Neuronal stem cell (in vitro differentiated cells): Measurements from ENCODE around the gene MDFI.
A peak's percentile ranks its signal among the peaks of the same experiment; 100 is the strongest.

Source experiments
- DNase-seq: peaks from one replicate; pipeline ENCODE4 v3.0.0-alpha.2; 2013; ENCODE audit warnings: low spot score
- H2AFZ ChIP-seq: one replicate; pipeline ENCODE4 v1.6.1; 2013; ENCODE audit warnings: mild to moderate bottlenecking, low read length, inconsistent platforms
- H2AK5ac ChIP-seq: 2 replicates; pipeline ENCODE4 v1.6.1; 2013; ENCODE audit warnings: low read depth, mild to moderate bottlenecking, inconsistent platforms, low read length, moderate library complexity, mixed read lengths
- H2BK120ac ChIP-seq: 2 replicates; pipeline ENCODE4 v1.6.1; 2013; ENCODE audit warnings: low read depth, mild to moderate bottlenecking, inconsistent platforms, low read length, moderate library complexity, mixed read lengths
- H2BK12ac ChIP-seq: one replicate; pipeline ENCODE4 v1.6.1; 2013; ENCODE audit warnings: low read length, inconsistent platforms
- H2BK15ac ChIP-seq: 2 replicates; pipeline ENCODE4 v1.6.1; 2013; ENCODE audit warnings: mild to moderate bottlenecking, low read length, inconsistent platforms, mixed read lengths
- H2BK5ac ChIP-seq: one replicate; pipeline ENCODE4 v1.6.1; 2013; ENCODE audit warnings: inconsistent platforms, mild to moderate bottlenecking, low read length, moderate library complexity
- H3K14ac ChIP-seq: one replicate; pipeline ENCODE4 v1.6.1; 2013; ENCODE audit warnings: low read length, inconsistent platforms
- H3K18ac ChIP-seq: 2 replicates; pipeline ENCODE4 v1.6.1; 2013; ENCODE audit warnings: low read length, inconsistent platforms
- H3K23ac ChIP-seq: 2 replicates; pipeline ENCODE4 v1.6.1; 2013; ENCODE audit warnings: low read depth, mild to moderate bottlenecking, mixed read lengths, low read length, inconsistent platforms; ENCODE audit not compliant: poor library complexity
- H3K27ac ChIP-seq: replicated peaks from 3 replicates; pipeline ENCODE4 v1.5.1; 2013; ENCODE audit warnings: low read length, inconsistent platforms
- H3K27me3 ChIP-seq, 3 experiments: 2 replicates each; pipeline ENCODE4 v1.6.1; 2013; ENCODE audit warnings: low read length in 3 of 3, mild to moderate bottlenecking in 2 of 3, inconsistent platforms in 1 of 3, low read depth in 1 of 3, mixed read lengths in 1 of 3, moderate library complexity in 1 of 3; ENCODE audit not compliant: control insufficient read depth in 3 of 3, insufficient read depth in 3 of 3
- H3K36me3 ChIP-seq, 2 donors: replicated peaks in 1 of 2; 2 replicates each; pipeline ENCODE4 v1.6.1; 2013; ENCODE audit warnings: low read length in 2 of 2; ENCODE audit not compliant: control insufficient read depth in 2 of 2, insufficient read depth in 2 of 2
- H3K4ac ChIP-seq: 2 replicates; pipeline ENCODE4 v1.6.1; 2013; ENCODE audit warnings: inconsistent platforms, mild to moderate bottlenecking, low read length, moderate library complexity
- H3K4me1 ChIP-seq, 2 donors: 1 replicate in 1 of 2; 2 replicates in 1 of 2; pipeline ENCODE4 v1.6.1; 2013; ENCODE audit warnings: low read length in 2 of 2, low read depth in 1 of 2; ENCODE audit not compliant: control insufficient read depth in 2 of 2, insufficient read depth in 1 of 2
- H3K4me2 ChIP-seq: one replicate; pipeline ENCODE4 v1.6.1; 2013; ENCODE audit warnings: mild to moderate bottlenecking, low read length, inconsistent platforms; ENCODE audit not compliant: insufficient read depth, poor library complexity, severe bottlenecking
- H3K4me3 ChIP-seq, 2 donors: 2 replicates each; pipeline ENCODE4 v1.5.1; 2013; ENCODE audit warnings: low read length in 2 of 2, mild to moderate bottlenecking in 2 of 2, inconsistent platforms in 1 of 2, moderate library complexity in 1 of 2
- H3K79me1 ChIP-seq: one replicate; pipeline ENCODE4 v1.6.1; 2013; ENCODE audit warnings: low read depth, mild to moderate bottlenecking, inconsistent platforms, low read length, moderate library complexity
- H3K9ac ChIP-seq: one replicate; pipeline ENCODE4 v1.6.1; 2013; ENCODE audit warnings: mild to moderate bottlenecking, low read depth, low read length, inconsistent platforms; ENCODE audit not compliant: poor library complexity
- H3K9me3 ChIP-seq, 2 donors: replicated peaks in 1 of 2; 2 replicates each; pipeline versions ENCODE3 to v1.6.1; 2013; ENCODE audit warnings: low read length in 2 of 2, mild to moderate bottlenecking in 2 of 2, inconsistent platforms in 1 of 2, low read depth in 1 of 2, mixed read lengths in 1 of 2, moderate library complexity in 1 of 2; ENCODE audit not compliant: control insufficient read depth in 2 of 2, insufficient read depth in 1 of 2
- H4K8ac ChIP-seq: one replicate; pipeline ENCODE4 v1.6.1; 2013; ENCODE audit warnings: low read depth, mild to moderate bottlenecking, inconsistent platforms, low read length, moderate library complexity
- H4K91ac ChIP-seq: one replicate; pipeline ENCODE4 v1.6.1; 2013; ENCODE audit warnings: low read length, low read depth, mild to moderate bottlenecking, inconsistent platforms; ENCODE audit not compliant: poor library complexity
- WGBS, 2 donors: extraction: QIAGEN DNeasy Blood & Tissue Kit; methylation state at CpG; one replicate each; pipeline ENCODE4 v1.1.7; 2013; ENCODE audit warnings: missing lambda C conversion rate in 2 of 2, mixed read lengths in 1 of 2; ENCODE audit not compliant: insufficient read length in 2 of 2, insufficient replicate concordance in 1 of 2; ENCODE audit errors: extremely low coverage in 2 of 2; 5-methylcytosine and 5-hydroxymethylcytosine counted together

Gene MDFI

DNA sequence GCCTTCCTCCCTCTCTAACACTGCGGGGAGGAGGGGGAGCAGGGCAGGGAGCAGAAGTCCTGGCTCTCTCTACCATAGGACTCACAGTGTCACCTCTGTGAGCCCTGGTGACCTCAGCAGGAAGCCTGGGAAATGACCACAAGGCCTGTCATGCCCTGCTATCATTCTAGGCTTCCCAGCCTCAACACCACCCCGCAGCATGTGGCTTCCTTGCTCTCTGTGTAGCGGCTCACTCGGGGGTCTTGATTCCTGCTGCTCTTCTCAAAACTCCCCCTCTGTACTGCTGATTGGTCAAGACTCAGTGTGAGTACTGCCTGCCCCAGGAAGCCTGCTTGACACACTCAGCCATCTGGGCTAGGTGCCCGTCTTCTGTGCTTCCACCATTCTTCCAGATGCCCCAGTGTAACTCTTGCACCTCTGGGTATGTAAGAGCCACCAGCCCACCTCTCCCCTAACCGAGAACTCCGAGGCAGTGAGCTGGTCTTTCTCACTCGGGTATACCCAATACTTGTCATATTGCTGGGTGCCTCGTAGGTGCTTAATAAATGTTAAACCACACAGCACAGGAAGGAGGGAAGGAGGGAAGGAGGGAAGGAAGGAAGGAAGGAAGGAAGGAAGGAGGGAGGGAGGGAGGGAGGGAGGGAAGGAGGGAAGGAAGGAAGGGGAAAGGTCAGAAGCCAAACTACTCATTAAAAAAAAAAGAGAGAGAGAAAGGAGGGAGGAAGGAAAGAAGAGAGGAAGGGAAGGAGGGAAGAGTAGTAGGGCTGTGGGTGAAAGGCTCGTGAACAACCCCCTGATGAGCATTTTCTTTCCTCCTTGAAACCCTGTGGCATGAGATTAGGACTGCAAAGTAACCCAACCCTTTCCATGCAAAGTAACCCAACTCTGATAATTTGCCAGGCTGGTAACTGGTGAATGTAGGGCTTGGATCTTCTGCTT, 5.0 kb downstream of the MDFI start:
- Histone ChIP-seq H3K23ac (no peak overlapping the region), H3K4me3 (no peak overlapping the region), H2BK15ac (no peak overlapping the region), H3K9ac (no peak overlapping the region), H3K4me1 (peaks cover 26 to 40% of the 10 kb centered on the region in 2 donors), H2AK5ac (no peak overlapping the region), H3K9me3 (no peaks in the 10 kb centered on the region), H3K4me2 (no peak overlapping the region), H3K79me1 (peaks cover 9% of the 10 kb centered on the region), H3K27me3 (peaks cover 0 to 3% (median 0%) of the 10 kb centered on the region in 3 experiments), H3K27ac (no peak overlapping the region), H2BK12ac (no peak overlapping the region), H3K14ac (no peak overlapping the region), H2AFZ (no peak overlapping the region), H4K91ac (no peak overlapping the region), H3K18ac (no peak overlapping the region), H2BK5ac (no peak overlapping the region), H3K4ac (no peak overlapping the region), H2BK120ac (no peak overlapping the region), H3K36me3 (peaks cover 18 to 65% of the 10 kb centered on the region in 2 donors), H4K8ac (no peak overlapping the region)
- no CpG with 5 or more reads among the region's 10 CpGs for WGBS, 2 donors
- no peak for DNase-seq

DNA sequence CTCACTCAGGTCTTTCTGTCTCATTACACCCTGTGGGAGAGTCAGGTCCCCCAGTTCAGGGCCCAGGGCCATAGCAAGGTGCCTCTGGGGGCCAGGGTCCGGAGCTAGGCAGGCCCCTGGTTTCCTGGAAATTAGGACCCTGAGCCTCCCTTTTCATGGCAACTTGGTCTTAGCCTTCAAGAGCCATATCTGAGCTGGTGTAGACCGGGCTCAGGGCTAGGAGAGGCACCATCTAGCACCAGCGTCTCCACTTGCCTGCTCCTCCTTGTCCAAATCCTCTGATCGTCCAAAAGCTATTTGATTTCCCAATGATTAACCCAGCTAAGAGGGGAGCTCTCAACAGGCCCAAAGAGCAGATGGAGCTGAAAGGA, 5.6 kb downstream of the MDFI start:
- no peak overlapping the region for H3K4ac ChIP-seq
- no peak overlapping the region for H4K8ac ChIP-seq
- H3K9ac ChIP-seq: no peak overlapping the region
- no peak overlapping the region for H3K14ac ChIP-seq
- H3K4me1 ChIP-seq: peaks cover 26 to 40% of the 10 kb centered on the region in 2 donors
- no peak overlapping the region for H4K91ac ChIP-seq
- peaks cover 9% of the 10 kb centered on the region for H3K79me1 ChIP-seq
- no peak overlapping the region for H2BK12ac ChIP-seq
- no peak overlapping the region for H2AK5ac ChIP-seq
- H3K18ac ChIP-seq: peak overlapping the region; percentile 69
- no peak overlapping the region for H2BK5ac ChIP-seq
- no peak overlapping the region for H3K4me2 ChIP-seq
- H3K23ac ChIP-seq: no peak overlapping the region
- peaks cover 0 to 3% (median 0%) of the 10 kb centered on the region in 3 experiments for H3K27me3 ChIP-seq
- H3K36me3 ChIP-seq: peaks cover 21 to 72% of the 10 kb centered on the region in 2 donors
- no peak for DNase-seq
- no peak overlapping the region for H2BK15ac ChIP-seq
- no peak overlapping the region for H2BK120ac ChIP-seq
- H3K4me3 ChIP-seq: no peak overlapping the region
- no peak overlapping the region for H3K27ac ChIP-seq
- no peaks in the 10 kb centered on the region for H3K9me3 ChIP-seq
- H2AFZ ChIP-seq: no peak overlapping the region
- no CpG with 5 or more reads among the region's 4 CpGs for WGBS, 2 donors

DNA sequence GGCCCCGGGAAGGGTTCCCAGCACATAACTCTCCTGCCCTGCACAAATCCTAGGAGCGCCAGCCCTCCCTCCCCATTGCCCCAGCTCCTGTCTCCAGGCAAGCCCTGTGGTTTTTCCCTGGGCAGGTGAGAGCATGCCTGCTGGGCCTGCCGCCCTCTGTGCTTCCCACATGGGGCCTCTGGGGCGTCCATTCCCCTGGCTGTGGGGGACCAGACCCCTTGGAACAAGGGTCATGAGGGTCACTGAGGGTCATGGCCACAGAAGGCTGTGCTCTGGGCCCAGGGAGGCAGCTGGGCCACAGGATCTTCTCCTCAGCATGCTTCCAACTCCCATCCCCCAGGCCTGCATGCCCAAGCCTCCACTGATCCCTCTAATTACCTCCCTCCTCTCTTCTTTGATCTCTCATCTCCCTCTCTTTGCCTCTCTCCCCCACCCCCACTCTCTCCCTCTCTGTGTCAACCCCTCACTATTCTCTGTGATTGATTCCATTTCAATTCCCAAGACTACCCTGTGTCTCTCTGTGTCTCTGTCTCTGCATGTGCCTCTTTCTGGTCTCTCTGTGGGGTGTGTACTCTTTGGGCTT, 6.1 kb downstream of the MDFI start:
- Histone ChIP-seq H2BK15ac (no peak overlapping the region), H2AFZ (no peak overlapping the region), H2AK5ac (peak overlapping the region; percentile 72), H3K4ac (no peak overlapping the region), H3K27me3 (peaks cover 0 to 3% (median 0%) of the 10 kb centered on the region in 3 experiments), H2BK12ac (no peak overlapping the region), H3K9ac (no peak overlapping the region), H3K36me3 (peaks cover 25 to 77% of the 10 kb centered on the region in 2 donors), H3K9me3 (no peaks in the 10 kb centered on the region), H3K4me1 (peaks cover 25 to 38% of the 10 kb centered on the region in 2 donors), H3K14ac (no peak overlapping the region), H2BK5ac (no peak overlapping the region), H4K91ac (no peak overlapping the region), H3K4me2 (peak overlapping the region; percentile 36), H3K27ac (no peak overlapping the region), H3K4me3 (no peak overlapping the region), H3K18ac (peak overlapping the region; percentile 69), H4K8ac (no peak overlapping the region), H3K23ac (no peak overlapping the region), H2BK120ac (no peak overlapping the region), H3K79me1 (peaks cover 7% of the 10 kb centered on the region)
- WGBS, 2 donors: no CpG with 5 or more reads among the region's 4 CpGs
- DNase-seq: no peak

DNA sequence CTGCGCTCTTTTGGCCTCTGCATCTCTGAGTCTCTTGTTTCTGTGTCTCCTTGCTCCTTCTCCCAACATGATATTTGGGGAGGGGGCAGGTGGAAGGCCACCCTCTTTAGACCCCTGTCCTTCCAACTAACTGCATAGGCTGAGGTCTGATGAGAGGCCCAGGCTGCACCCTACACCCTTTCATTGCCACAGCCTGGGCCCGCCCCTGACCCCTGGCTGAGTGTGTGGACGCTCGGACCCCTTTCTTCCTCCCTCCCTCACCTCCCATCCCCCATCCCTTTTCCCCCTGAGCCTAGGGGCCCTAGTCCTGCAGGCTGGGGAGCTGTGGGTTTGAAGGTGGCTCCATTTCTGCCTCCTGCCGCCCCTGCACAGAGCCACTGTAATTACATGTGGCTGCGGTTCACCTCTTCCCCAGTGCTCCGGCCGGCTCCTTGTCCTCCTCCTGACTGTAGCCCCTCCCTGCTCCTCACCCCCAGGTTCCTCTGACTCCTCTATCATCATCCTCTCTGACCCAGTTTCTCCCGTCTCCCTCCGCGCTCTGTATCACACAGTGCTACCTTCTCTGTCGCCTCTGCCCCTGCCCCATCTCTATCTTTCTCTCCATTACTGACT, 6.8 kb downstream of the MDFI start:
- H3K14ac ChIP-seq: no peak overlapping the region
- H3K23ac ChIP-seq: peak overlapping the region; percentile 63
- H4K8ac ChIP-seq: no peak overlapping the region
- peak overlapping the region; percentile 78 for H3K18ac ChIP-seq
- peak overlapping the region; percentile 77 for H2BK15ac ChIP-seq
- no CpG with 5 or more reads among the region's 12 CpGs for WGBS, 2 donors
- H3K4me2 ChIP-seq: peak overlapping the region; percentile 36
- H3K4me1 ChIP-seq: peaks cover 18 to 30% of the 10 kb centered on the region in 2 donors
- H3K9me3 ChIP-seq: no peaks in the 10 kb centered on the region
- no peak overlapping the region for H2BK120ac ChIP-seq
- peak overlapping the region; percentile 72 for H3K9ac ChIP-seq
- H4K91ac ChIP-seq: no peak overlapping the region
- peak overlapping the region; percentile 76 for H2BK12ac ChIP-seq
- H2BK5ac ChIP-seq: no peak overlapping the region
- peak overlapping the region; percentile 72 for H2AK5ac ChIP-seq
- no peak overlapping the region for H3K4ac ChIP-seq
- peaks cover 30 to 78% of the 10 kb centered on the region in 2 donors for H3K36me3 ChIP-seq
- no peak for DNase-seq
- no peaks in the 10 kb centered on the region for H3K27me3 ChIP-seq
- no peak overlapping the region for H2AFZ ChIP-seq
- no peak overlapping the region for H3K27ac ChIP-seq
- no peak overlapping the region for H3K4me3 ChIP-seq
- peaks cover 3% of the 10 kb centered on the region for H3K79me1 ChIP-seq
